HL-60/S4 treated with phorbol 12-myristate 13-acetate at 8.2 ng/mL for 4 days and 3 days (cell line): ENCODE results near the gene MAST1.

ENCODE experiments used
- in situ Hi-C: fragments of 300-500 bp; cut with MboI; formaldehyde crosslinking; loops from 2 replicates; pipeline ENCODE4 v1.15.0; 2022; ENCODE audit warnings: low sequenced_read_pairs

The MAST1 gene

DNA sequence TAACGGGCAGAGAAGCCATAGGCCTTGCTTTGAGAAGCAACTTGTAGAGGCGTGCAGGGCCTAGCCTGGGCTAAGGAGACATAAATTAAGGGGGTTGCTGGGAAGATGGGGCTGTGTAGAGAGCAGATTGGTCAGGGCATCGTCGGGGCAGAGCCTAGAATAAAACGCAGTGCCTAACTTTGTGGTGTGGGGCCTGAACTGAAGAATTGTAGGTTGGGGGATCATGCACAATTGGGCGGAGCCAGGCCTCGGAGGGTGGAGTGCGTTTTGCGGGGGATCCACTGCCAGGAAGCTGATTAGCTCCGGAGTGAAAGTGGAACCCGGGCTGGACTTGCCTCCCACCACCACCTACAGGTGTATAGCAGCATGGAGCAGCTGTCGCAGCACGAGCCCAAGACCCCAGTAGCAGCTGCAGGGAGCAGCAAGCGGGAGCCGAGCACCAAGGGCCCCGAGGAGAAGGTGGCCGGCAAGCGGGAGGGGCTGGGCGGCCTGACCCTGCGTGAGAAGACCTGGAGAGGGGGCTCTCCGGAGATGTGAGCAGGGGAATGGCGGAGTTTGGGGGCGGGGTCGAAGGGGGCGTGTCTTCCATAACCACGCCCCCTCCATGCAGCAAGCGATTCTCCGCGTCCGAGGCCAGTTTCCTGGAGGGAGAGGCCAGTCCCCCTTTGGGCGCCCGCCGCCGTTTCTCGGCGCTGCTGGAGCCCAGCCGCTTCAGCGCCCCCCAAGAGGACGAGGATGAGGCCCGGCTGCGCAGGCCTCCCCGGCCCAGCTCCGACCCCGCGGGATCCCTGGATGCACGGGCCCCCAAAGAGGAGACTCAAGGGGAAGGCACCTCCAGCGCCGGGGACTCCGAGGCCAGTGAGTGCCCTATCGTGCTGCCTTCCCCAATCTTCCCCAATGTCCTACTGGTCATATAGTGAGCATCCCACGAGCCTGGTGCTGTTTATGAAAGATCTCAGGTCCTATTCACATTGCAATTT, 29.1 kb downstream of the MAST1 start:
- in situ Hi-C loops, result no loop called here

DNA sequence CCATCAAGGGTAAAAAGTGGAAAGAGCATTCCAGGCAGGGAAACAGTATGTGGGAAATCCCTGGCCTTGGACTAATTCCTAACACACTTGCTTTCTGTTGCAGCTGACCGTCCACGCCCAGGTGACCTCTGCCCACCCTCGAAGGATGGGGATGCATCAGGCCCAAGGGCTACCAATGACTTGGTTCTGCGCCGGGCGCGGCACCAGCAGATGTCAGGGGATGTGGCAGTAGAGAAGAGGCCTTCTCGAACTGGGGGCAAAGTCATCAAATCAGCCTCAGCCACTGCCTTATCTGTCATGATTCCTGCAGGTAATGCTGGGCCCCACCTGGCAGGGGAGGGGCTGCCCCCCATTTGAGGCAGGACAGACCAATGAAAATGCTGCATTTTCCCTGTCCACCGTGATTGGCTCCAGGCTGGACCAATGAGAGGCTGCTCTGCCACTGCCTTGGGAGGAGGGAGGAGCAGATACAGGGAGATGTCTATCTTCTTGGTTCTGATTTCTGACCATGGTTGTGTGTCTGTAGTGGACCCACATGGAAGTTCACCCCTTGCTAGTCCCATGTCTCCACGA, 30.3 kb downstream of the MAST1 start:
- in situ Hi-C loops, result no loop called here

DNA sequence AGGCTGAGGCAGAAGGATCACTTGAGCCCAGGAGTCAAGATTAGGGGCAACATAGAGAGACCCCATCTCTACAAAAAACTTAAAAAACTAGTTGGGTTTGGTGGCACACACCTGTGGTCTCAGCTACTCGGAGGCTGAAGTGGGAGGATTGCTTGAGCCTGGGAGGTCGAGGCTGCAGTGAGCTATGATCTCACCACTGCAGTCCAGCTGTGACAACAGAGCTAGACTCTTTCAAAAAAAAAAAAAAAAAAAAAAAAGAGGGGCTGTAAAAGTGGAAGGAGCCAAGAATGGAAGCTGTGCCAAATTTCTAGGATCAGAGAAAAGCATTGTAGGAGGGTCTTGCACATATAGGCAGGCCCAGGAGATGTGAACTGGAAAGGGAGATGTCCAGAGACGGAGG, 33.4 kb downstream of the MAST1 start:
- in situ Hi-C loops, result no loop called here

DNA sequence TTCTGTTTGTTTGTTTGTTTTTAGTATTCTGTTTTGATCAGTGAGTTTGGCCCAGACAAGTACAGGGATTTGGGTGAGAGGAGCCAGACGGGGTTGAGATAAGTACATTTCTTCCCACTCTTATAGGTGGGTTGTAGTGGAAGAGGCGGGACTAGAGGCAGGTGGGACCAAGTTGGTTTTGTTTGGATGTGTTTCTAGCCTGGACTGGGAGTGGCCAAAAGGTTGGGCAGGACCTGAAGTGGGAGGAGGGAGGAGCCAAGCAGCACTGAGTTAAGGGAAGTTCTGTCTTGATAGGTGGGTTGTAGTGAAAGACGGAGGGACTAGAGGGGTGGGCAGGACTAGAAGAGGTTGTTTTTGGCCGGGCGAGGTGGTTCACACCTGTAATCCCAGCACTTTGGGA, 33.9 kb downstream of the MAST1 start:
- in situ Hi-C loops, result no loop called here

DNA sequence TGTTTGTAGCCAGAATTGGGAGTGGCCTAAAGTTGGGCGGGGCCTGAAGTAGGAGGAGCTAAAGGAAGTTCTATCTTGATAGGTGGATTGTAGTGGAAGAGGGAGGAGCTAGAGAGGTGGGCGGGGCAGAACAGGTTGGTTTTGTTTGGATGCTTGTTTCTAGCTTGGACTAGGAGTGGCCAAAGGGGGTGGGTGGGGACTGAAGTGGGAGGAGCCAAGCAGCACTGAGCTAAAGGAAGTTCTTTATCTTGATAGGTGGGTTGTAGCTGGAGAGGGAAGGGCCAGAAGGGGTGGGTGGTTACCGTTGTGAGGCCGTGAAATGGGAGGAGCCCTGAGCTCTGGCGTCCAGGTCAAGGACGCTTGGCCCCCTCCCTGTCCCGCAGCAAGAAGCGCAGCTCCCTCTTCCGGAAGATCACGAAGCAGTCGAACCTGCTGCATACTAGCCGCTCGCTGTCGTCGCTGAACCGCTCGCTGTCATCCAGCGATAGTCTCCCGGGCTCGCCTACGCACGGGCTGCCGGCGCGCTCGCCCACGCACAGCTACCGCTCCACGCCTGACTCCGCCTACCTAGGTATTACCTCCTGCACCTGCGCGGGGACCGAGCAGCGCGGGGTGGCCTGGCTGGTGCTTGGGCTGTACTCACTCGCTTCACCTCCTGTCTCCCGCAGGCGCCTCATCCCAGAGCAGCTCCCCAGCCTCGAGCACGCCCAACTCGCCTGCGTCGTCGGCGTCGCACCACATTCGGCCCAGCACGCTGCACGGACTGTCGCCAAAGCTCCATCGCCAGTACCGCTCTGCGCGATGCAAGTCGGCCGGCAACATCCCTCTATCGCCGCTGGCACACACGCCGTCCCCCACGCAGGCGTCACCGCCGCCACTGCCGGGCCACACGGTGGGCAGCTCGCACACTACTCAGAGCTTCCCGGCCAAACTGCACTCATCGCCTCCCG, 34.9 kb downstream of the MAST1 start:
- in situ Hi-C loops, result no loop called here

DNA sequence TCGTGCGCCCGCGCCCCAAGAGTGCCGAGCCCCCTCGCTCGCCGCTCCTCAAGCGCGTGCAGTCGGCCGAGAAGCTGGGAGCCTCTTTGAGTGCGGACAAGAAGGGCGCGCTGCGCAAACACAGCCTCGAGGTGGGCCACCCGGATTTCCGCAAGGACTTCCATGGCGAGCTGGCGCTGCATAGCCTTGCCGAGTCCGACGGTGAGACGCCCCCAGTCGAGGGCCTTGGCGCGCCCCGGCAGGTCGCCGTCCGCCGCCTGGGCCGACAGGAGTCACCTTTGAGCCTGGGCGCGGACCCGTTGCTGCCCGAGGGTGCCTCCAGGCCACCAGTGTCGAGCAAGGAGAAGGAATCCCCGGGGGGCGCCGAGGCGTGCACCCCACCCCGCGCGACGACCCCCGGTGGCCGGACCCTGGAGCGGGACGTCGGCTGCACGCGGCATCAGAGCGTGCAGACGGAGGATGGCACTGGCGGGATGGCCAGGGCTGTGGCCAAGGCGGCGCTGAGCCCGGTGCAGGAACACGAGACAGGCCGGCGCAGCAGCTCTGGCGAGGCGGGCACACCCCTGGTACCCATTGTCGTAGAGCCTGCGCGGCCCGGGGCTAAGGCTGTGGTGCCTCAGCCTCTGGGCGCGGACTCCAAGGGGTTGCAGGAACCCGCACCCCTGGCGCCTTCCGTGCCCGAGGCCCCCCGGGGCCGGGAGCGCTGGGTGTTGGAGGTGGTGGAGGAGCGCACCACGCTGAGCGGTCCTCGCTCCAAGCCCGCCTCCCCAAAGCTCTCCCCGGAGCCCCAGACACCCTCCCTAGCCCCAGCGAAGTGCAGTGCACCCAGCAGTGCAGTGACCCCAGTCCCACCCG, 35.8 kb downstream of the MAST1 start:
- in situ Hi-C loops, result no loop called here

DNA sequence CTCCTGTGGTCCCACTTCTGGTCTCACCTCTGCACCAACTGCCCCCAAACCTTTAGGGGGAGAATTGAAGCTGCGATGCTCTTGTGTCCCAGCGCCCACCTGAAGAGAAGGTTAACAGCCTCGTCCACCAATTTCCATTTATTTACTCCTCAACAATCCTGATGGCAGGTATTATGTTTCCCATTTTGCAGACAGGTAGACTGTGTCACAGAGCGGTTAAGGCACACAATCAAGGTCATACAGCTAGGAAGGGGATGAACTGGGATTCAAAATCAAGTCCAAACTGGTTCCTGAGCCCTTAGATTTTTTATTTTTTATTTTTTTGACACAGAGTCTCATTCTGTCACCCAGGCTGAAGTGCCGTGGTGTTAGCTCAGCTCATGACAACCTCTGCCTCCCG, 36.8 kb downstream of the MAST1 start:
- in situ Hi-C loops, result no loop called here

DNA sequence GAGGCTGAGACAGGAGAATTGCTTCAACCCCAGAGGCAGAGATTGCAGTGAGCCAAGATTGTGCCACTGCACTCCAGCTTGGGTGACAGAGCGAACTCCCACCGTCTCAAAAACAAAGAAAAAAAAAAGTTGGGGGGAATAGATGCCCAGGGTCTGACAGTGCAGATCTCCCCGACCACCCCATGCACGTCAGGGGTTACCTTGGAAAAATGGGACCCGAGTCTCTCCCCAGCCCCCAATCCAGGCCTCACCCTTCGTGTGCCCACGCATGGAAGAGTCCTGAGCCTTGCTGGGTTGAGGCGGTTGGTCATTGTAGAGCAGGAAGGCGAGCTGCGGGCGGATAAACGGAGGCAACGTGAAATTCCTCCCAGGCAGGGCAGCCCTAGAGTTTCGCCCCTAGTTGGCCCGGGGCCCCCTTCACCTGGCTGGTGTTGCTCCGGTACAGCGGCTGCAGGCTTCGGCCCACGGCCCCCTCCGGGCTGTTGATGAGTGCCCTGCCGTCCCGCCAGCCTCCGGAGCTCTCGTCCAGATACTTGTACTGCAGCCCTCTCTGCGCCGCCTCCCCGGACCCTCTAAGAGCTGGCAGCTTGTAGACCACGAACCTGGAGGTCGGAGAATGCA, 42.3 kb downstream of the MAST1 start:
- in situ Hi-C loops, result no loop called here

DNA sequence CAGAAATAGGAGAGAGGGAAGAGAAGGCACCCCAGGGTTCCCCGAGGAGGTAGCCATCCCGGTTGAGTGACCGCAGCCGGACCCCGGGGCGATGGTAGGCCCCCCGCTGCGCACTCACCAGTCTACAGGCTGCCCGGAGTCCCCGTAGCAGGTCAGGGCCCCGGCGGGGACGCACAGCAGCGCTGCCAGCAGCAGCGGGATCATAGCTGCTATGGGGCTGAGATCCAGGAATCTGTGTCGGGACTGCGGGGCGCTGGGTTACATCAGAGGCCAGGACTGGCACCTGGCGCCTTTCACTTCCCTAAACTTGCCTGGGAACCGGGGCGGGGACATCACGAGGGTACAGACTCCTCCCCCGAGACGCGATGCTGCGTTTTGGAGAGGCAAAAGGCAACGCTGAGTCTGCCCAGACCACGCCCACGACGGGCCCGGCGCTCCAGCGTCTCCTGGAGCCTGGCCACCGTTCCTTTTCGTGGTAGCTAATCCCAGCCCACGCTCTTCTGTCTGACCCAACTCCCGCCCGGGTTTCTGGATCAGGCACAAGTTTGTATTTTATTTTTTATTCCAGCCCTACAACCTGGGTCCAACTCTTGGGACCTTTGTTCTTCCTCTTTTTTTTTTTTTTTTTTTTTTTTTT, 43.0 kb downstream of the MAST1 start, which contains the start of gene DNASE2:
Gene DNASE2, minus strand, starts transcription at position 278 of the 637 bp plus-strand sequence. Its CDS starts 74 bp downstream, at position 204.
- in situ Hi-C loops, result no loop called here

DNA sequence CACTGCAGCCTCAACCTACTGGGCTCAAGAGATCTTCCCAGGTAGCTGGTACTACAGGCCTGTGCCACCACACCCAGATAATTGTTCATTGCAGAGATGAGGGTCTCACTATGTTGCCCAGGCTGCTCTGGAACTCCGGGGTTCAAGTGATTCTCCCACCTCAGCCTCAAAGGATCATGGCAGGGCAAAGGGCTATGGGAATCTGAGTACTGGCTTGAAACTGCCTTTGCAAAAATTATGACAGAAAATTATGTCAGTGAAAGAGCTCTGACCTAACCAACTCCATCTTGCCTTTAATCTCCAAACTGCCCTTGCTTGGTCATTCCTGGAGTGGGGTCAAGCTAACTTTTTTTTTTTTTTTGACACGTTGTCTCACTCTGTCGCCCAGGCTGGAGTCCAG, 44.3 kb downstream of the MAST1 start:
- in situ Hi-C loops, result no loop called here

DNA sequence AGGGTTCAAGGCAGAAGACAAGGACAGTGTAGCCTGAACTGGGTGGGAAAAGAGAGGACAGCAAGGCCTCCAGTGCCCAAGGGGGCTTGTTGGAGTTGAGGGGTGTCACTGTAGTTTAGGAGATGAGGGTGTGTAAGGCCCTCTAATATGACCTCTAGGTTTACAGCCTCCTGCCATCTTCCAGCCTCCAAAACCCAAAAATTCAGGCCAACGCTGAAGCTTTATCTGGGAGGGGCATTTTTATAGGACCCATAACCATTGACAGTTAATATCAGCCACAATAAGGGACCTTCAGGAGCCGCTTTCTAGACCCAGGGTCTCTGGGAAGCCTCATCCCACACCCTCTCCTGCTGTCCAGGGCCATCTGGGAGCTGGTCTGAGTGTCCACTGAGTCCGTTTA, 45.9 kb downstream of the MAST1 start:
- in situ Hi-C loops, result no loop called here

DNA sequence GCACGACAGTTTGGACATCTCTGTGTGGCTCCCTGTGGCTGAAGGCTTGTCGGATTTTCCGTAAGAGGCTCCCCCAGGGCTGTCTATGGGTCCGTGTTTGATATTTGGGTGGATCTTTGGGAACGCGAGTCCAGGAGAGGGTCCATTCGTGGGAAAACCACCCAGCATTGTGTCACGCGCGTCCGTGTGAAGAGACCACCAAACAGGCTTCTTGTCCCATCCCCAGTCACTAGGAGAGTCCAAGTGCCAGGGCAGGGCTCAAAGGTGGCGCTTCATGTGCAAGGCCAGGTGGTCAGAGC, 46.3 kb downstream of the MAST1 start:
- in situ Hi-C loops, result no loop called here

DNA sequence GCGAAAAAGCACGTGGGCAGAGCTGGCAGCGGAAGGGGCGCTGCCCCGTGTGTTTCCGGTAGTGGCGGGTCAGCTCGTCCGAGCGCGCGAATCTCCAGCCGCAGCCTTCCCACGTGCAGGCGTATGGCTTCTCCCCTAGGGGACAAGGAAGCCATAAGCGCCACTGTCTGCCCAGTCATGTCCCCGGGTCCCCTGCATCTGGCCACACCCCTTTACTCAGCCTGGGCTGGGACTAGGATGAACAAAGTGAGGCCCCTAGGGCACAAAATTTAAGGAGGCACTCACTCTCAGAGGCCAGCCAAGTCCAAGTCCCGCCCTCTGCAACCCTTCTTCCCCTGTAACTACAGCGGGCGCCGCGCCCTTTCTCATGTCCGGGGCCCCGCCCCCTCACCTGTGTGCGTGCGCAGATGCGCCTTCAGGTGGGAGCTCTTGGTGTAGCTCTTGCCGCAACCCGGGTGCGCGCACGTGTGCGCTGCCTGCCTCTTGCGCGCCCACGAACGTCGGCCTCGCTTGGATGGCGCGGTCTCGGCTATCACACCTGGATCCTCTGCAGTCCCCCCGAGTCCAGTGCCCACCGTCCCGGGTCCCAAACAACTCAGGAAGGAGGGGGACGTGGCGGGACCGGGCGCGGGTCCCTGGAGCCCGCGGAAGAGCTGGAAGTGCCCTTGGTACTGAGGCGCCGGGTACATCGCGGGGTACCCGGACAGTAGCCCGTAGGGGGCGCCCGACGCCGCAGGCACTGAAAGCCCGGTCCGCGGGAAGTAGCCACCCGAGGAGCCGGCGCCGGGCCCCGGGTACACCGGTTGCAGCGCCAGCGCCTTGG, 46.8 kb downstream of the MAST1 start:
- in situ Hi-C loops, result no loop called here

DNA sequence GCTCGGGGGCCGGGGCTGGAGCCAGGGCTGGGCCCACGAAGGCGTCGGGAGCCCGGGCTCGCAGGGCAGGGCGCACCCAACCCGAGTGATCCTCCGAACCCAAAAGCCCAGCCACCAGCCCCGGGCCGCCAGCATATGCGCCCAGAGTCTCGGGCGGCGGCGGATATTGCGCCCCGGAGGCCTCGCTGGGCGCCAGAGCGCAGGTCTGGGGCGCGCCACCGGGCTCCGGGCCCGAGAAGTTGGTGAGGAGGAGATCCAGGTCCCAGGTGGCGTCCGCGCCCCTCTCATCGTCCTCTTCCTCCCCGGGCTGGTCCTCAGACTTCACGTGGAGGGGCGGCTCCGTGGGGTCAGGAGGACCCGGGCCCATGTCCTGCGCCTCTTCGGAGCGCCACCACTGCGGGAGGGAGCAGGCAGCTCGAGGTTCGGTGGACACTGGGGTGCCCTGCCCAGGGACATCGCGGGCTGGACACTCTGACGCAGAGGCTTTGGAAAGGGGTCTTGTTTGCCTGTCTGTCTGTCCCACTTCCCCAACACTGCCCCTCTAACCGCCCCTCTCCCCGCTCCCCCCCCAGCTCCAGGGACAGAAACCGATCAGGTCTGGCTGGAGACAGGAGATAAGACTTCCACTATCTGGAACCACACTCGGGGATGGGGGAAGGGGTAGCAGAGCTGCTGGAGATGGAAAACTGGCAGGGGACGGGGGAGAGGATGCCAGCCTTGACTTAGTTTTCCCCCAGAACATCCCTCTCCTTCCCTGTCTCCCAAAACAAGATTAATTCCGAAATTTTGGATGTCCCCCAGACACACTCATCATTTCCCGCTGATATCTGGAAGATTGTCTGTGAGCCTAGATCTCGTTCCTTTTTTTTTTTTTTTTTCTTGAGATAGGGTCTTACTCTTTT, 47.7 kb downstream of the MAST1 start:
- in situ Hi-C loops, result no loop called here

DNA sequence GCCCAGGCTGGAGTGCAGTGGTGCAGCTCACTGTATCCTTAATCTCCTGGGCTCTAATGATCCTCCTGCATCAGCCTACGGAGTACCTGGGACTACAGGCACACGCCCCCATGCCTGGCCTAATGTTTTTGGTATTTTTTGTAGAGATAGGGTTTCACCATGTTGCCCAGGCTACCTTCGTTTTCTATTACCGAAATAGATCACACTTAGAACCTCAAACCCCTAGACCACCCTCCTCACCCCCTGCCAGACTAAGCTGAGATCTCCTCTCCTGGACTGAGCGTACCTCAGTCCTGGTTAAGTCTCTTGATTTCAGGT, 48.3 kb downstream of the MAST1 start:
- in situ Hi-C loops, result no loop called here

DNA sequence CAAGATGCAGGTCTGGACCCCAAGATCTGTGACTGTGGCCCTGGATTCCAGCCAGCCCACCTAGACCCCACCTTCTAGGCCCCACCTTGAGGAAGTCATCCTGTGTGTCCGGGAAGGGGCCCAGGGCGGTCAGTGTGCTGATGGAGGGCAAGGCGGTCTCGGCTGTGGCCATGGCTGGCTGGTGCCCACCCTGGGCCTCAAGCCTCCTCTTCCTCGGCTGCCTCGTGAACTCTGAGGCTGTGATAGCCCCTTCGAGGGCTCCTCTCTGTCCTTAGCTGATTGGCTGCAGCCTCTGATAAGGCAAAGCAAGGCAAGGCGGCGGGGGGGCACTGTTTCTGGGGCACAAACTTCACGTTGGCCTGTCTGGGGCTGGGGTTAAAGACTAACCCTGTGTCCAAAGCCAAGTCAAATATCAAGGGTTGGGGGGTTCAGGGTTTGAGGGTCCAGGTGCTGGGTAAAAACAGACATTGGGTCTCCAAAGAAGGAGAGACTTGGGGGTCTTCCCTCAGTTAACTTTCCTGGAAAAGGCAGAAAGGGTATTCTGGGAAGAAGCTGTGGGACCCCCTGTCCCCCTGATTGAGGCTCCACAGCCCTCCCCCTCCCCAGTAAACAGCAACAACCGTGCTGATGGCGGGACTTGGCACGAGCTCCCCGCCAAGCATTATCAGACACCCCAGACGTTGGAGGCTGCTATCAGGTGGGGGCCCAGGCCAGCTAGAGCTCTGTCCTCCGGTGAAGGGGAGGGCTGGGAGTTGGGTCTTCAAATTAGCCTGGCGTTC, 48.8 kb downstream of the MAST1 start, which contains the start of gene KLF1:
Gene KLF1, minus strand, starts transcription at position 233 of the 779 bp plus-strand sequence. Its CDS starts 61 bp downstream, at position 172.
- in situ Hi-C loops, result no loop called here
